Stimulated activated CD8-positive, alpha-beta memory T cell treated with anti-CD3 and anti-CD28 coated beads, Interleukin-4, amount 100 ng/mL, for 24 hours (primary cell): ENCODE results near the gene ADARB2.

ENCODE experiments used
- DNase-seq: peaks from one replicate; pipeline ENCODE4 v3.0.0-alpha.2; 2020; ENCODE audit warnings: low read depth

Gene ADARB2

DNA sequence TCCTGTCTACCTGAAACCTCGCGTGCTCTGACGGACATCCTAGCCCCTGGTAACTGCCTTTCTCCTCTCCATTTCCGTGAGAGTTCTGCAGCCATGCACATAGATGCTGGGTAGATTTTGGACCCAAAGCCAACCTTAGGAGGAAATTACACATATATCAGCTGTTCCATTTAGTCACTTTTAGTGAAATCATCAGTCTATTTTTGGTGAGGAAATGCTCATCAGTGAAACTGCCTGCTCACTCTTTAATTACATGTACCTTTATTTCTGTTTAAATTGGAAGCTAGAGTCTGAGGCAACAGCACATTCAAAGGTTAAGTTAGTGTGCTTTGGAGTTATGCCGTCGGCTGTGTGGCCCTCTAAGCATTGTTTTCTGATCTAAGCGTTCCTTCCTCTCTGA, 449.8 kb downstream of the ADARB2 start:
- no peak for DNase-seq

DNA sequence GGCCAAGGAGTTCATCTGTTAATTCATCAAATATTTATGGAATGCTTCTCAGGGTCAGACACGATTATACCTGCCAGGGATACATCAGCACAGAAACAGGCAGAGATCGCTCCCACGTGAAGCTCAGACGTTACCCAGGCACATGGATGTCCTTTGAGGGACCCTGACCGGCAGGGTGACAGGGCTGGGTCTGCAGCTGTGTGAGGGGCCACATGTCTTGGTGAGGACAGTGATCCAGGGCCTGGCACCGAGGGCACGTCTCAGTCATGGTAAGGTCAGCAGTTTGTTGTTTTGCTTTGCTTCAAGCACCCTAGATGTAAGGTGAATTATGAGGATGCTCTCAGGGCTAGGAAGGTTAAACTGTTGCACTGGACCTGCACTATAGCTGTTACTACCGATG, 453.2 kb downstream of the ADARB2 start:
- no peak for DNase-seq

DNA sequence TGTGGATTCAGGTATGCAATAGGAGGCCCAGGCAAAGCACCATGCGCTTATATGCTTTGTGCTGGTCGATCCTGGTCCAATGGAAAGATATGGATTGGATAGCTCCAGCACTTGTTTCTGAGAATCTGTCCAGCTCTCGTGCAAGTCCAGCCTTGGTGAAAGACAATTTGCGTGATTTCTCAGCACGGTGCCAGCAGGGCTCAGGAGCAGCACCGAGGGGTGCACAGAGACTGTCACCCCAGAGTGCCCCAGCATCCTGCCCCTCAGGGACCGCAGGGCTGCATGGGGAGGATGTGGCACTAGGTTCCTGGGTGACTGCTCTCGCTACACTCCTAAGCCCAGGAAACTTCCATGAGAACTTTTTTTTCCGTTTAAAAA, 455.9 kb downstream of the ADARB2 start:
- DNase-seq = no peak

DNA sequence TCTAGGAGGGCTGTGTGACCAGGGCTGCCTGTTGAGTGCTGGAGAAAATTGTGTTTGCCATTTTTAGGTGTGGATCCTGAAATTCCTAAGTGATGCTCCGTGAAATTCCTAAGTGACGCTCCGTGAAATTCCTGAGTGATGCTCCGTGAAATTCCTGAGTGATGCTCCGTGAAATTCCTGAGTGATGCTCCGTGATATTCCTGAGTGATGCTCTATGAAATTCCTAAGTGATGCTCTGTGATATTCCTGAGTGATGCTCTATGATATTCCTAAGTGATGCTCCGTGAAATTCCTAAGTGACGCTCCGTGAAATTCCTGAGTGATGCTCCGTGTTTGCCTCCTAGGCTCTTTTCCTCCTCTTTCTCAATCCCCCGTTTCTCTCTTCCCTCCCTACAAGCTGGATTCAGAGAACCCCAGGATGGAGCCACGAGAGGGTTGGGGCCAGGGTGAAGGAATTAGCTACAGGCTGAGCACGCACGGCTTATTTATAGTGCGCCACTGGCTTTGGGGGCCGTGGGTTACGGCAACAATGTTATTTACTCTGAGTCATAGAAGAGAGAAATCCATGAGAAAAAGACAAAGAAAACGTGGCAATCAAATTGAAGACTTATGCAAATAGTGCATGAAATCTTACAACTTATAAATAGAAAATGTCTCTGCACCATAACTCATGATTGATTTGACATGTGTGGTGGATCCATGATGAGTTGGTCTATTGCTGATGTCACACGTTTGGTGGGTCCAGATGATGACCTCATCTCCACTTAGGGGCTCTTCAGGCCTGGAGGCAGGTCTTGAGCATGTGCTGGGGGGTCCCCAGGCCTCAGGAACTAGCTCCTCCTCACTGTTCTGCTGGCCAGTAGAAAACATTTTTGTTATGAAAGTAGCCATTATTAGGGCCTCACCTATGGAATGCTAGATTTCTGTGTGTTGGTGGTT, 456.6 kb downstream of the ADARB2 start:
- no peak for DNase-seq

DNA sequence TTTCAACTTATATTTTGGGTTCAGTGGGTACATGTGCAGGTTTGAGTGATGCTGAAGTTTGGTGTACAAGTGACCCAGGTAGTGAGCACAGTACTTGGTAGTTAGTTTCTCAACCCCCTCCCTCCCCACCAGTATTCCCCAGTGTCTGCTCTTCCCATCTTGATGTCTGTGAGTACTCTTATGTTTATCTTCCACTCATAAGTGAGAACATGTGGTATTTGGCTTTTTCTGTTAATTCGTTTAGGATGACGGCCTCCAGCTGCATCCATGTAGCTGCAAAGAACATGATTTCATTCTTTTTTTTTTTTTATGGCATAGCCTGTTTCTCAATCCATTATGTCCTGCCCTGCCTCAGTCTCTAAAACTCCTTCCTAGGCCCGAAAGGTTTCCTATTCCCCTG, 459.0 kb downstream of the ADARB2 start:
- DNase-seq = no peak

DNA sequence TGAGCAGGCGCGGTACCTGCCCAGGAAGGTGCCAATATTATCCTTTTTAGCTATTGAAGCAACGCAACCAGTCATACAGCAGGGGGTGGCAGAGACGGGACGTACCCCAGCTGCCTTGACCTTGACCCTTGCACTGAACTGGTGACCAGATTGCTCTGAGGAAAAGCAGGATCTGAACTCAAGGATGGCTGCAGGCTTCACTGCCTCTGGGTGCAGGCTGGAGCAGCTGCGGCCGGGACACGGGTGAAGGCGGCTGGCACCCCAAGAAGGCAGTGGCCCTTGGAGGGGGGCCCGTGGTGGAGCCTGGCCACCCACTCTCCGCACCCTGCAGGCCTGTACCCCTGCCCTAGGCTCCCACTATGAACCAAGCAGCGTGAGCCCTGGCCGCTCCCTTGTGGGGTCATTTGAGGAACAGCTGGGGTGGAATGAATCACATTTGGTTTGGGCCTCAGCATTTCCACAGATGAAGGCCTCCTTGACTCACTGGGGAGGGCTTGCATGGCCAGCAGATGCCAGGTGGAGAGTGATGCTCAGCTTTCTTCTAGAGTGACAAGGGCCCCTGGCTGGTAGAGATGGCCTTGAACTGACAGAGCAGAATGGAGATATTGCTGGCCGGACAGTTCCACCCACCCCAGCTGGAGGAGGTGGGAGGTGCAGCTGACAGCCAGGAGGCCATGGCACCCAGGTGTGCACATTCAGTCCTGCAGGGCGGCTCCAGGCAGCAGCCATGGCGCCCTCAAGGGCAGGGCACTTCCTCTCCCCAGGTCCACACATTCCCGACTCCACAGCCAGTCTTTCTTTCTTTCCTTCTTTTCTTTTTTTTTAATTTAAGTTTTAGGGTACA, 462.4 kb downstream of the ADARB2 start:
- no peak for DNase-seq

DNA sequence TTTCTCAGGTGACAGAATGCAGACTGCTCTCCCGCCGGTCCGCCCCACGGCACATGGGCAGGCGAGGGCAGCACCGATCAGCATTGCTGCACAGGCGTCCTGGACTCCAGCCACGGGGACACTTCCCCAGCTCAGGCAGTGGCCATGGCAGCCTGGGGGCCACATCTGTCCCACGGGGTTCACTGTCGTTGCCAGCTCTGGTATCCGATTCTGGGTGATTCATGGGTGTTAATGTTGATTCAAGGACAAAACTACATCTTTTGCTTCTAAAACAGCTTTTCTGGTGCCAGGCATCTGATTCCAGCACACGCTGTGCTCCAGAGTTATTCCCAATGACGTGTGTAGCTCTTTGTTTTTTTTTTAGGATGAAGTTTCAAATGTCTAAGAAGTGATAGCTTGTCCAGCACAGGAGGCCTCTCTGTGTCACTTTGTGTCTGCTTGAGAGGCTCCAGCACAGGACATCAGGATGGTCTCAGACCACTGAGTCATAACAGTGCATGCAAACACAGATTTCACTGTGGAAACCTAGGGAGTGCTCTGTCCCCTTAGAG, 463.1 kb downstream of the ADARB2 start:
- DNase-seq = no peak

DNA sequence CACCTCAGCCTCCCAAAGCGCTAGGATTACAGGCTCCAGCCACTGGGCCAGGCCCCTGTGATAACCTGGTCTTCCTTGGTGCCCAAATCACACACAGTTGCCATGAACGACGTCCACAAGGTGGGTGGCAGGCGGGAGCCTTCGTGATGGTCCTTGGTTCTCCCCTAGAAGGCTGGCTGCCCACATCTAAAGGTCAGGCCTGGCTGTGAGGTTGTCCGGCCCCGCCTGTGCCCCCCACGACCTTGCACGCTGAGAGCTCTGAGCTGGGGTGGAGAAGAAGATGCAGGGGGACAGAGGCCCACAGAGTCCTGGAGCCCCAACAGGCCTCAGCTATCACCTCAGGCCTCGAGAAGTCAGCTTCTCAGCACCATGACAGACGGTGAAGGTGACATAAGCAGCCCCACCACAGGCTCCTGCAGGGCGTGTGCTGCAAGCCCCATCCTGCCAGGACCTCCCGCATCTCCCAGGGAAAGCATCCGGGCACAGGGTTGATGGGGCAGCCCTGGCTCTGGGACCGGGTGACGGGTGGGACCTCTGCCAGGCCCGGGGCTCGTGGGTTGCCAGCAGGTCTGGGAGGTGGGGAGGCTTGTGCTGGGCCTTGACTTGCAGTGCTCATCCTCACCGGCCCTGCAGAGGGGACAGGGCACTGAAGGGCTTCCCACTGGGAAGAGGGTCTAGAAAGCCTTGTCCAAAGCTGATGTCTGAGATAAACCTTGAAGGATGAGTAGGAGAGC, 463.8 kb downstream of the ADARB2 start:
- DNase-seq = no peak

DNA sequence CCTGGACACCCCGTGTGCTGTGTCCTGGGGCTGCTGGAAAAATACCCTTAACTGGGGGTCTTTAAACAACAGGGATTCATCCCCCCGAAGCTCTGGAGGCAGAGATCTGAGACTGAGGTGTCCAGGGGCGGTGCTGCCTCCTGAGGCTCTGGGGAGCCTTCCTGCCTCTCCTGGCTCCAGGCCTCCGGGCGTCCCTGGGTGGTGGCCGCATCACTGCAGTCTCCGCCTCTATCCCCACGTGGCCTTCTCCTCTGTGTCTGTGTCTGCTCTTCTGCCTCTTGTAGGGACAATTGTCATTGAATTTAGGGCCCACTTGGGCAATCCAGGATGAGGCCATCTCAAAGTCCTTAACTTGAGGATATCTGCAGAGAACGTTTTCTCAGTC, 464.6 kb downstream of the ADARB2 start:
- DNase-seq = no peak

DNA sequence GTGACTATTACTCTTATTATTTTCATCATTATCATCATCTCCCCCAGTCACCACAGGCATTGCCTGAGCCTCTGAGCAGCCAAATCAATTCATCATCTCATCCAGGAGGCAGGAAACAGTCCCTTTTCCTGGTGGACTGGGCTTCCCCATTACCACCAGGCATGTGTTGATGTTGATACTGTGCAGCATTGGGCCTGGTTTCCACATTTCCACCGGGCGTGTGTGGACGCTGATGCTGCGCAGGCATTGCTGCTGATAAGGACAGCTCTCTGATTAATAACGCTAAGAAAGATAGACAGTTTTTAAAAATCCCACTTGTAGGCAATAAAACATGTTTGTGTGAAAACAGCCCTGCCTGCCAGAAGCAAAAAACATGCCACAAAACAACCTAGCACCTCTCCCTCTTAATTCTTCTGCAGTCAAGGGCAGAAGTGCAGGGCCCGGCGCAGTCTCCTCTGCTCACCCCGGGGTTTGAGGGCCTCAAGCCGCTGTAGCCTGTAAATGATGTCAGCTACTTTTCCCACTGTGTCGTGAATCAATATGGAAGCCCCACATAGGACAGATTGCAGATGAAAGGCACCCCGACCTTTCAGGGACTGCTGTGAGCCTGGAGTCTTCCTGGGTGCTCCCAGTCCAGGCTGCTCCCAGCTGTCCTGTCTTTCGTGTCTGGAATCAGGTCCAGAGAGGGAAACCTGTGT, 465.1 kb downstream of the ADARB2 start:
- DNase-seq = no peak

DNA sequence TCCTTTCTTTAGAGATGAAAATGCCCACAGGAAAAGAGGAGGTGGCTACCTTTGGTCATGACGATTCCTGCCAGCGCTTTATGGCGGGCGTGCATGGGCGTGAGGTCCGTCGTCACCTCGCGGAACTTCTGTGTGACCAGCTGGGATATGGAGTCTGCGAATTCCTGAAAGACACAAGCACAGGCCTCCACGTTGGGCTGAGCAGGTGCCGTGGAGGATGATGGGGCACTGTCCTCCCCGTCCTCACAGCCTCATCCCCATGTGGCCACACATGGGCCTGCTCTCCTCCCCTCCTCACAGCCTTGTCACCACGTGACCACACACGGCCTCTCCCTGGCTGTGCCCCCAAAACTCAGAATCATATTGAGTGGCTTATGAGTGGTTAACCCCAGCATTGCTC, 466.4 kb downstream of the ADARB2 start:
- no peak for DNase-seq

DNA sequence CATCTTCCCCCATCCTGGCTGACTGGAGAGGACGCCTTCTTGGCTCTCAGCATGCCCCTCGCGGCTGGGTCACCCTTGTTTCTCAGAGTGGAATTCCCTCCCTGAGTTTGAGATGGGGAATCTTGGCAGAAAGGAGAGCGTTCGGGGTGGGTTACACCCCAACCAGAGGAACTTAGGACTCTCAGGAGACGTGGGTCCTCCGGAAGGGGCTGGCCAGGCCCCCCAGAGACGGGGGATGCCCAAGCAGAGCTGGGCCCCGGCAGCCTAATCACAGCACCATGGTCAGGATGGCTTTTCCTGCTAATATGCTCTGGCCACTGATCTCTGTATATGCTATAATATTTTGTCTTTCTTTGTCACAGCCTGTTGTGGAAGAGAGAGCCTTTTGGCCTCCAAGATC, 466.8 kb downstream of the ADARB2 start:
- no peak for DNase-seq

DNA sequence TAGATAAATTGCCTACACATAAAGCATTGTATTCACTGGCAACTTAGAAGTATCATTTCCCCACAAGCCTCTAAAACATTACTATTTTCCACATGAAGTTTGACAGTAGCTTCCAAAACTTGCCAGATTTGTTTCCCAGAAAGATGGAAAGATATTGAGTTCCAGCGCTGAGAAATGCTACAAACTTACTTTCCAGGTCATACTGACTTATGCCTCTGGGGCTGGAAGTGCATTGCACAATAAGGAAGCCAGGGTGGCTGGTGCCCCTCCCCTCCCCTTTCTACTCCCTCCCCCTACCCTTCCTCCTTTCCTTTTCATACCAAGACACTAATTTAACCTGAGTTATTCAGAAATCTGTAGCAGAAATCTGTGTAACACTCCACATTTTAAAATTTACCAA, 468.5 kb downstream of the ADARB2 start:
- no peak for DNase-seq

DNA sequence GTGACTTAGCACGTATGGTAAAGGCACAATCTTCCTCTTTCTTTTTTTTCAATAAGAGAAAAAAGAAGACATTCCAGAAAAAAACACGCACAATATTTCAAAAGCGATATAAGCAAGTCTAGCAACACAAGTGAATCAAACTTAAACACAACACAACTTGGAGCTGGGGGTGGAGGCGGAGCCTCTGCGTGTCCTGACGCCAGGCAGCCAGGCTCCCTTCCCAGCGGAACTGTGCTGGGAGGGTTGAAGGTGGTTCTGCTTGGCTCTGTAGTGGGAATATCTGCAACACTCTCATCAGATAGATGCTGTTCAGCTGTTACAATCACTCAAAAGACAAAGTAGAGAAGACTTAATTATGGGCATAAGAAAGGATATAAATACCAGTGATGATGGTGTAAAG, 469.8 kb downstream of the ADARB2 start:
- no peak for DNase-seq

DNA sequence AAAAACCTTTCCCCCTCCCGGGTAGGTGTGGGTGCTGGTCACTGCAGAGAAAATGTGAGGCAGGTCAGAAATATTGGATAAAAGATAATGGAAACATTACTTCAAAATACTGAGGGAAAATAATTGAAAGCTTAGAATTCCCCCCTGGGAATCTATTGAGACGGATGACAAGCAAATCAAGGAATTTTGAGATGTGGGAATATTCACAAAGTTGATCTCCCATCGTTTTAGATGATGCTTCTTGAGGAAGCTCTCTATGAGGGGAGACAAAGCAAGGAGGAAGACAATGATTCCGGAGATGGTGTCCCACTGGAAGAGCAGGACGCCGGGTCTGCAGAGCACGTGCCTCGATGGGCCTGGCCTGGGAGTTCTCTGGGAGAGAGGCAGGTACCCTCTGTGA, 470.2 kb downstream of the ADARB2 start:
- DNase-seq = no peak

DNA sequence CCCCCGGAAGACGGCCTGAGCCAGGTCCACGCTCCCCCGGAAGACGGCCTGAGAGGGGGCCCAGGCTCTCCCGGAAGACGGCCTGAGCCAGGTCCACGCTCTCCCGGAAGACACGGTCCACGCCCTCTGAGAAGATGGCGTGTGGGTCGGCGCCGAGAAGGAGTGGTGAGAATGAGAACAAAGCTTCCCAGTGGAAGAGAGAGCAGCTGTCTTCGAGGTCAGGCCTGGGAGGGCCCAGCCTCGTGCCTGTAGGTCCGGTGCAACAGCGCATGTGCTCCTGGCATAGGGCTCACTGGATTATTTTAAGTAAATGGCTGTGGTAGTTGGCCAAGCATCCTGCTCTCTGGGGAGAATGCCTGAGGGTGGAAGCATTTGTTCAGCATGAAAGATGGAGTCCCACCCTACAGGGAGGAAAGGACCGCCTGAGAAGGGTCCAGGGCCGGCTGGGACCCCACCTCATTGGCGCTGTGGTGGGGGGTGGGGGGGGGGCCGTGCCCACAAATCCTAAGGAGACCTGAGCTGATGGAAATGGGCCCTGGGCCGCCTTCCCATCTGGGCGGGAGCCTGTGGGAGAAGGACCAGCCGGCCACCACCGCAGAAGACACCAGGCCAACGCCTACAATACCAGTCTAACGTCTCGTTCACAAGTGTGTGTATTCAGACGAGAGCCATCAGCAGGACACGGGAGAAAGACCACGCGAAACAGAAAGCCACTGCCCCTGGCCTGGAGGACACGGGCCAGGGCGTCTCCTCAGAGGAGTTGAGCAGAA, 471.1 kb downstream of the ADARB2 start:
- DNase-seq = no peak

DNA sequence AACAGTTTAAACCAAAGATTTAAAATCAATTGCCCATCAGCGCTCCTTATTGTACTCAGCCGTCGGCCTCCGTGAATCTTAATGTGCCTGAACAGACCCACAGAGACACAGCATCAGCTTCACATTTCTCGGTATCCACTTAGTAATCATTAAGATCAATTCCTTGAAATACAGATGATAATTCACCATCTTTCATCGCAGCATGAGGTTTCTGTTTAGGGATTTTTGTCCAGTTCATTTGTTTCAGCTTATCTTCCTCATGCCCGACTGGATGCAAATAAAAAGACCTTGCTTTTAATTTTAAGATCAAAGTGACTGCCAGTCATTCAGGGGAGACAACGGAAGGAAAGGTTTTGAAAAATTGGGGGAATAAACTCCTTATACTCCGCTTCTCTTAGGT, 473.3 kb downstream of the ADARB2 start:
- no peak for DNase-seq

DNA sequence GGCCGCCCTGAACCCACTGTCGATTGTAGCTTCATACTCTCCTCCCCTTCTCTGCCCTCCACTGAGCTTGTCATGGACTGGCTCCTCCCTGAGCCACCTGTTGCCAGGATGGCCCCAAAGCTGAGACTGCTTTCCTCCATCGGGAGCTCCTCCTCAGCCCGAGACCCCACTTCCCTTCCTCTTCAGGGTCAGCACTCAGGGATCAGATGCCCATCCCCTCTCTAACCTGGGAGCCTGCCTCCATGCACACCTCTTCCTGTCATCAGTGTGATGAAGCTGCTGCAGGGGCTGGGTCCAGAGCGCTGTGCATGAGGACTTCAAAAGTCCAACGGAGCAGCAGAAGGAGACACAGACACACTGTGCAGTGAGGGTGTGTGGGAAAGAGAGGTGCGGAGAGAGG, 480.1 kb downstream of the ADARB2 start:
- no peak for DNase-seq

DNA sequence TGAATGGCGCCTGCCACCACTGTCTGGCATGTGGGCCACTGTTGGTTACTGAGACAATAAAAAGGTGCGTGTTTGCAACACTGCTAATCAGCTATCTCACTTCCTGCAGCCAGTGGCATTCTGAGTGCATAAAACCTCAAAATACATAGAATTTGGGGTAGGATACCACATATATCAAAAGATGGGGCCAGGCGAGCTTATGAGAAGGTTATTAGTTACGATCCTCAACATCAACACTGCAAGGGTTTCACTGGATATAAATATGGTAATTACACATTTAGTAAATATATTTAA, 480.9 kb downstream of the ADARB2 start:
- DNase-seq = no peak

DNA sequence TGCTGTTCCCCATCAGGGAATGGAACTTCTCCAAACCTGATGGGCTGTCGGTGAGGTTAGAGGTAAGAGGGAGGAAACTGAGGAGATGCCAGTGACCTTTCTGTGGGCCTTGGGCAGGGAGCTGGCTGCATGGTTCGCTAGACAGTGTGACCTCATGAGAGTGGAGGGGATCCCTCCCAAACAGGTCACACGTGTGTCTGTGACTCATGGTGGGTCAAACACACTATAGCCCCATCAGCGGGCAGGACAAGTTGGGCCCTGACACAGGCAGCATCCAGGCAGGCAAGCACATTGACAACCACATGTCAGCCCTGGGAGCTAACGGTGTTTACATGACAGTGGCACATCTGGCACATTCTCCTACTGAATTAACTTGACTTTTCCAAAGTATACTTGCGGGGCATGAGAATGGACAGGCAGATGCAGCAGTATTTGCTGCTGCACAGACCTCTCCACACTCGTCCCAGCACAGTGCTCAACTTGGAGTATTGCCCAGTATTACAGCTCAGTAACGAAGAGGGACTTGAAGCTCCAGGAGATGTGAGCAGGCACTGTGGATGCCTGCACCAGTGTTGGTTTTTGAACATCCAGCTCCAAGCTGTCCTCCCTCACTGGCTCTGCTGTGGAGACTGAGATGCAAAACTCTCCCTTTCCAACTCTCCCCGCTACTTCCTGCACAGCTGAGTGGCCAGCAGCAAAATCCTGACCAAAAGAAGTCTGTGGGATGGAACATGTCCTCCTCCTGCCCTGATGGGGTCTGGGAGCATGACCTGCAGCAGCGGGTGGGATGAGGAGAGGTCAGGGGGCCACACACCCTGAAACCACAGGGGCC, 481.5 kb downstream of the ADARB2 start:
- no peak for DNase-seq
